Progenitor cell of endocrine pancreas (in vitro differentiated cells): Measurements from ENCODE around the gene MS4A2. TPM values are rescaled to one million over a fixed set of nuclear protein-coding genes. Genes with fewer than 3 reads are reported as not detected.
"Not testable (repeated sequence)": the region's sequence is repeated elsewhere in the genome, so short reads cannot be mapped to it uniquely, and the experiment has no call there.

ENCODE experiments used
- DNase-seq: peaks from one replicate; pipeline ENCODE4 v3.0.0; 2021; ENCODE audit warnings: low spot score; ENCODE audit not compliant: unreplicated experiment
- H3K27ac Mint-ChIP-seq: 2 replicates; pipeline ENCODE4 v1.8.0; 2021; ENCODE audit warnings: mild to moderate bottlenecking, moderate library complexity, mixed read lengths
- H3K27me3 Mint-ChIP-seq: 2 replicates; pipeline ENCODE4 v1.8.0; 2021; ENCODE audit warnings: mixed read lengths
- H3K36me3 Mint-ChIP-seq: 2 replicates; pipeline ENCODE4 v1.8.0; 2022; ENCODE audit warnings: mixed read lengths; ENCODE audit not compliant: insufficient read depth
- H3K4me1 Mint-ChIP-seq: 2 replicates; pipeline ENCODE4 v1.8.0; 2021; ENCODE audit warnings: low read depth, mixed read lengths
- H3K4me3 Mint-ChIP-seq: 2 replicates; pipeline ENCODE4 v1.8.0; 2021; ENCODE audit warnings: low read depth, mild to moderate bottlenecking, moderate library complexity, mixed read lengths
- H3K9me3 Mint-ChIP-seq: 2 replicates; pipeline ENCODE4 v1.8.0; 2021; ENCODE audit warnings: low read depth, mixed read lengths
- CTCF ChIP-seq: fragments of 200-600 bp; sonication (generic); IDR thresholded peaks from one replicate; pipeline ENCODE4 v1.5.0; 2021; ENCODE audit warnings: antibody characterized with exemption, mild to moderate bottlenecking; ENCODE audit not compliant: unreplicated experiment
- total RNA-seq: library from RNA; stranded (reverse); gene quantifications from 2 replicates; pipeline ENCODE4 v1.2.1, GENCODE V29; 2021

Gene MS4A2
- total RNA-seq, 1 donor from 2014 or later: not detected

GRCh38 chr11:60059521-60060240, 28.8 kb upstream of the MS4A2 start:
- peaks cover 6% of the 10 kb centered on the region for H3K27me3 Mint-ChIP-seq
- H3K4me3 Mint-ChIP-seq: no peak overlapping the region
- TF ChIP-seq CTCF: no peak
- H3K4me1 Mint-ChIP-seq: no peaks in the 10 kb centered on the region
- H3K9me3 Mint-ChIP-seq: peaks cover 3% of the 10 kb centered on the region
- DNase-seq: no peak
- H3K36me3 Mint-ChIP-seq: no peaks in the 10 kb centered on the region
- no peak overlapping the region for H3K27ac Mint-ChIP-seq

GRCh38 chr11:60064111-60064510, 24.4 kb upstream of the MS4A2 start:
- TF ChIP-seq CTCF: no peak
- H3K4me1 Mint-ChIP-seq: no peaks in the 10 kb centered on the region
- no peak for DNase-seq
- H3K27ac Mint-ChIP-seq: no peak overlapping the region
- H3K27me3 Mint-ChIP-seq: no peaks in the 10 kb centered on the region
- H3K9me3 Mint-ChIP-seq: peaks cover 3% of the 10 kb centered on the region
- no peaks in the 10 kb centered on the region for H3K36me3 Mint-ChIP-seq
- no peak overlapping the region for H3K4me3 Mint-ChIP-seq

- H3K27ac Mint-ChIP-seq: no peak overlapping the region
Observed at GRCh38 chr11:60065801-60066200, 22.7 kb upstream of the MS4A2 start.

GRCh38 chr11:60069450-60069849, 19.0 kb upstream of the MS4A2 start:
- peaks cover 14% of the 10 kb centered on the region for H3K4me1 Mint-ChIP-seq
- H3K36me3 Mint-ChIP-seq: no peaks in the 10 kb centered on the region
- no peak for TF ChIP-seq CTCF
- no peak overlapping the region for H3K4me3 Mint-ChIP-seq
- H3K27ac Mint-ChIP-seq: no peak overlapping the region
- no peak for DNase-seq
- no peaks in the 10 kb centered on the region for H3K27me3 Mint-ChIP-seq
- no peaks in the 10 kb centered on the region for H3K9me3 Mint-ChIP-seq

More at GRCh38 chr11:60065801-60066200, 22.7 kb upstream of the MS4A2 start:
- TF ChIP-seq CTCF: no peak
- Mint-ChIP-seq H3K27me3 (no peaks in the 10 kb centered on the region), H3K9me3 (no peaks in the 10 kb centered on the region), H3K4me3 (no peak overlapping the region), H3K36me3 (no peaks in the 10 kb centered on the region), H3K4me1 (peaks cover 3% of the 10 kb centered on the region)
- no peak for DNase-seq

GRCh38 chr11:60071644-60072043, 16.8 kb upstream of the MS4A2 start:
- not testable (repeated sequence) for H3K9me3 Mint-ChIP-seq, H3K4me3 Mint-ChIP-seq, H3K36me3 Mint-ChIP-seq, H3K27ac Mint-ChIP-seq, DNase-seq, H3K27me3 Mint-ChIP-seq
- H3K4me1 Mint-ChIP-seq: peaks cover 14% of the 10 kb centered on the region

GRCh38 chr11:60077216-60077817, 11.1 kb upstream of the MS4A2 start:
- Mint-ChIP-seq H3K36me3 (no peaks in the 10 kb centered on the region), H3K4me3 (no peak overlapping the region), H3K27me3 (no peaks in the 10 kb centered on the region), H3K27ac (peak overlapping the region; percentile 38), H3K4me1 (no peaks in the 10 kb centered on the region), H3K9me3 (peaks cover 3% of the 10 kb centered on the region)
- DNase-seq: no peak
- TF ChIP-seq CTCF: no peak
